H9 (cell line): Measurements from ENCODE around the gene TBCEL. TPM values are rescaled to one million over a fixed set of nuclear protein-coding genes. Genes with fewer than 3 reads are reported as not detected.

Experiments
- DNase-seq: peaks from one replicate; pipeline ENCODE4 v3.0.0-alpha.2; 2017
- H2AFZ ChIP-seq: one replicate; pipeline ENCODE4 v1.6.1; 2013; ENCODE audit warnings: mild to moderate bottlenecking, low read length, control low read depth, moderate library complexity
- H2AK5ac ChIP-seq: 2 replicates; pipeline ENCODE4 v1.6.1; 2013; ENCODE audit warnings: low read length, control low read depth, mixed read lengths; ENCODE audit not compliant: insufficient read length
- H2BK120ac ChIP-seq: one replicate; pipeline ENCODE4 v1.6.1; 2013; ENCODE audit warnings: low read depth, mild to moderate bottlenecking, low read length, control low read depth, inconsistent platforms; ENCODE audit not compliant: poor library complexity, severe bottlenecking
- H2BK12ac ChIP-seq: 2 replicates; pipeline ENCODE4 v1.6.1; 2013; ENCODE audit warnings: low read length, control low read depth, mixed read lengths, low read depth; ENCODE audit not compliant: insufficient read length
- H2BK15ac ChIP-seq: 2 replicates; pipeline ENCODE4 v1.6.1; 2013; ENCODE audit warnings: low read depth, low read length, control low read depth
- H2BK20ac ChIP-seq: one replicate; pipeline ENCODE4 v1.6.1; 2013; ENCODE audit warnings: low read depth, mild to moderate bottlenecking, low read length, control low read depth, inconsistent platforms; ENCODE audit not compliant: poor library complexity, severe bottlenecking
- H2BK5ac ChIP-seq: 2 replicates; pipeline ENCODE4 v1.6.1; 2013; ENCODE audit warnings: low read length, control low read depth, mixed read lengths; ENCODE audit not compliant: insufficient read length
- H3K14ac ChIP-seq: 2 replicates; pipeline ENCODE4 v1.6.1; 2013; ENCODE audit warnings: low read length, control low read depth; ENCODE audit not compliant: insufficient read depth
- H3K18ac ChIP-seq: 2 replicates; pipeline ENCODE4 v1.6.1; 2013; ENCODE audit warnings: low read depth, mild to moderate bottlenecking, mixed read lengths, low read length, control low read depth; ENCODE audit not compliant: insufficient read length
- H3K23ac ChIP-seq: 2 replicates; pipeline ENCODE4 v1.6.1; 2013; ENCODE audit warnings: low read length, control low read depth, mixed read lengths, low read depth; ENCODE audit not compliant: insufficient read length
- H3K23me2 ChIP-seq: 2 replicates; pipeline ENCODE4 v1.6.1; 2013; ENCODE audit warnings: low read depth, mild to moderate bottlenecking, mixed read lengths, low read length, control low read depth; ENCODE audit not compliant: insufficient read length, poor library complexity, severe bottlenecking
- H3K27ac ChIP-seq: 2 replicates; pipeline ENCODE4 v1.5.1; 2013; ENCODE audit warnings: low read length, control low read depth, mixed read lengths, low read depth; ENCODE audit not compliant: insufficient read length
- H3K27me3 ChIP-seq: 2 replicates; pipeline ENCODE4 v1.6.1; 2013; ENCODE audit warnings: low read length, control low read depth, inconsistent platforms; ENCODE audit not compliant: insufficient read depth
- H3K4ac ChIP-seq: 2 replicates; pipeline ENCODE4 v1.6.1; 2013; ENCODE audit warnings: low read depth, mild to moderate bottlenecking, control low read depth, inconsistent platforms, low read length, moderate library complexity
- H3K4me1 ChIP-seq: 2 replicates; pipeline ENCODE4 v1.6.1; 2013; ENCODE audit warnings: low read length, control low read depth, inconsistent platforms; ENCODE audit not compliant: insufficient read depth
- H3K4me2 ChIP-seq: 2 replicates; pipeline ENCODE4 v1.6.1; 2013; ENCODE audit warnings: low read length, control low read depth, mixed read lengths; ENCODE audit not compliant: insufficient read length, insufficient read depth
- H3K56ac ChIP-seq: 2 replicates; pipeline ENCODE4 v1.6.1; 2013; ENCODE audit warnings: low read depth, mild to moderate bottlenecking, mixed read lengths, low read length, control low read depth; ENCODE audit not compliant: insufficient read length
- H3K79me1 ChIP-seq: 2 replicates; pipeline ENCODE4 v1.6.1; 2013; ENCODE audit warnings: low read depth, mild to moderate bottlenecking, moderate library complexity, low read length, control low read depth, inconsistent platforms; ENCODE audit not compliant: insufficient read depth, poor library complexity, severe bottlenecking
- H3K79me2 ChIP-seq: 2 replicates; pipeline ENCODE4 v1.6.1; 2013; ENCODE audit warnings: low read length, control low read depth, inconsistent platforms; ENCODE audit not compliant: insufficient read depth
- H3K9ac ChIP-seq: 2 replicates; pipeline ENCODE4 v1.6.1; 2013; ENCODE audit warnings: low read length, control low read depth, mixed read lengths; ENCODE audit not compliant: insufficient read length; ENCODE audit errors: extremely low read depth
- H3K9me3 ChIP-seq: one replicate; pipeline ENCODE4 v1.6.1; 2013; ENCODE audit warnings: low read depth, low read length, inconsistent platforms; ENCODE audit not compliant: control insufficient read depth
- H3T11ph ChIP-seq: one replicate; pipeline ENCODE4 v1.6.1; 2013; ENCODE audit warnings: mild to moderate bottlenecking, low read length, control low read depth, inconsistent platforms
- H4K20me1 ChIP-seq: one replicate; pipeline ENCODE4 v1.6.1; 2013; ENCODE audit not compliant: control insufficient read depth, insufficient read length, insufficient read depth
- H4K5ac ChIP-seq: 2 replicates; pipeline ENCODE4 v1.6.1; 2013; ENCODE audit warnings: low read depth, mild to moderate bottlenecking, mixed read lengths, low read length, control low read depth; ENCODE audit not compliant: insufficient read length
- H4K8ac ChIP-seq: replicated peaks from 2 replicates; pipeline ENCODE4 v1.6.1; 2013; ENCODE audit warnings: low read length, control low read depth, mixed read lengths, low read depth; ENCODE audit not compliant: insufficient read length
- H4K91ac ChIP-seq: 2 replicates; pipeline ENCODE4 v1.6.1; 2013; ENCODE audit warnings: low read depth, mild to moderate bottlenecking, moderate library complexity, mixed read lengths, low read length, control low read depth; ENCODE audit not compliant: insufficient read length
- H3K27ac Mint-ChIP-seq, 3 experiments: 2 replicates in 2 of 3; 3 replicates in 1 of 3; pipeline ENCODE4 v1.8.0; 2020 to 2021; ENCODE audit warnings: mixed read lengths in 3 of 3, mild to moderate bottlenecking in 1 of 3, moderate library complexity in 1 of 3
- H3K27me3 Mint-ChIP-seq: 2 replicates; pipeline ENCODE4 v1.8.0; 2021; ENCODE audit warnings: low read depth, mild to moderate bottlenecking, moderate library complexity, mixed read lengths
- H3K36me3 Mint-ChIP-seq, 3 experiments: 2 replicates in 2 of 3; 3 replicates in 1 of 3; pipeline ENCODE4 v1.8.0; 2020 to 2021; ENCODE audit warnings: low read depth in 3 of 3, mixed read lengths in 3 of 3; ENCODE audit not compliant: insufficient read depth in 1 of 3
- H3K4me1 Mint-ChIP-seq, 2 experiments: 2 replicates each; pipeline ENCODE4 v1.8.0; 2020; ENCODE audit warnings: mixed read lengths in 2 of 2
- H3K4me3 Mint-ChIP-seq, 2 experiments: 2 replicates in 1 of 2; 3 replicates in 1 of 2; pipeline ENCODE4 v1.8.0; 2020 to 2021; ENCODE audit warnings: mild to moderate bottlenecking in 2 of 2, mixed read lengths in 2 of 2, moderate library complexity in 1 of 2
- H3K9me3 Mint-ChIP-seq, 2 experiments: 2 replicates in 1 of 2; 3 replicates in 1 of 2; pipeline ENCODE4 v1.8.0; 2020; ENCODE audit warnings: mild to moderate bottlenecking in 2 of 2, mixed read lengths in 2 of 2, moderate library complexity in 1 of 2
- CTCF ChIP-seq: fragments of 200-600 bp; sonication (generic); conservative IDR thresholded peaks from 3 replicates; pipeline ENCODE4 v1.8.0; 2021; ENCODE audit warnings: antibody characterized with exemption, mild to moderate bottlenecking
- WGBS: extraction: QIAGEN DNeasy Blood & Tissue Kit; methylation state at CpG from one replicate; pipeline ENCODE4 v1.1.7; 2013; ENCODE audit warnings: missing lambda C conversion rate, low lambda C conversion rate, mixed read lengths; ENCODE audit not compliant: insufficient read length; ENCODE audit errors: extremely low coverage; 5-methylcytosine and 5-hydroxymethylcytosine counted together
- total RNA-seq: library from RNA; stranded (reverse); gene quantifications from 2 replicates; pipeline ENCODE4 v1.2.1, GENCODE V29; 2021

The TBCEL gene
- total RNA-seq, 1 experiment from 2014 or later: 17.3 TPM

GRCh38 chr11:121012091-121012490 is 11.8 kb upstream of the TBCEL start:
- no peak overlapping the region for H3K27ac ChIP-seq
- H4K20me1 ChIP-seq: no peaks in the 10 kb centered on the region
- H3K4ac ChIP-seq: no peak overlapping the region
- no peak for TF ChIP-seq CTCF
- H3K4me2 ChIP-seq: no peak overlapping the region
- H3K79me2 ChIP-seq: no peaks in the 10 kb centered on the region
- Mint-ChIP-seq H3K9me3 (no peaks in the 10 kb centered on the region; a peak in 1 of 5 replicates), H3K4me1 (peaks cover 9 to 11% of the 10 kb centered on the region in 2 experiments), H3K27me3 (peaks cover 2% of the 10 kb centered on the region; the same call in 1 of the 2 replicates), H3K27ac (peak overlapping the region; percentile 26 to 76 (median 32); a peak in 1 of 7 replicates), H3K36me3 (no peaks in the 10 kb centered on the region; a peak in 1 of 7 replicates), H3K4me3 (no peak overlapping the region)
- no peak overlapping the region for H2AFZ ChIP-seq
- no peaks in the 10 kb centered on the region for H3K9me3 ChIP-seq
- no peak overlapping the region for H4K91ac ChIP-seq
- no peaks in the 10 kb centered on the region for H3K79me1 ChIP-seq
- no peak overlapping the region for H3K23ac ChIP-seq
- no peak overlapping the region for H4K5ac ChIP-seq
- no peak for DNase-seq
- H2BK15ac ChIP-seq: no peak overlapping the region
- no peak overlapping the region for H2AK5ac ChIP-seq
- no peaks in the 10 kb centered on the region for H3K23me2 ChIP-seq
- H2BK5ac ChIP-seq: no peak overlapping the region
- no peak overlapping the region for H2BK120ac ChIP-seq
- H3T11ph ChIP-seq: no peak overlapping the region
- H3K27me3 ChIP-seq: no peaks in the 10 kb centered on the region
- no CpG with 5 or more reads among the region's 1 CpG for WGBS
- H2BK20ac ChIP-seq: no peak overlapping the region
- H3K9ac ChIP-seq: no peak overlapping the region
- H3K4me1 ChIP-seq: peaks cover 5% of the 10 kb centered on the region; the same call in 1 of the 2 replicates
- no peak overlapping the region for H3K18ac ChIP-seq
- no peak overlapping the region for H2BK12ac ChIP-seq
- H4K8ac ChIP-seq: no peak overlapping the region
- no peak overlapping the region for H3K56ac ChIP-seq
- no peak overlapping the region for H3K14ac ChIP-seq
